ENCODE measurements around the gene SLC25A21. TPM values are rescaled to one million over a fixed set of nuclear protein-coding genes. Genes with fewer than 3 reads are reported as not detected.

SLC25A21 gene
- total and polyA plus RNA-seq, 2 donors (not counting 1 experiment from before 2014, with no cell fraction given), result 0.50 to 0.62 TPM

DNA sequence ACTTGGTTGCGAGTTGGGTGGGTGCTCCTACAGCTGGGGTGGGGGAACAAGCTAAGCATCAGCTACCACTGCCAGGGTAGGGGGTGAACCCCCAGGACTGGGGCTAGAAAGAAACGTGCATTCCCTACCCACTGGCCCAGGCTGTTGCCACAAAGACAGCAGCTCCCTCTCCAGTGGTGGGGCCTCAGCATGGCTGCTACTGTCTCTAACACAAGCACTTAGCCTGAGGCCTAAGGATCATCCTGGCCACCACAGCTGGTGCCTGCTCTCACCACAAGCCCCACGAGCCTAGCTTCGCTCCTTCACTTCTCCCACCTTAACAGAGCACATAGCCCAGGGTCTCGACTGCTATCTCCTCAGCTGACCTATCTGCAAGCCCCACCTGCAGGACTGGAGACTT lies 18.9 kb downstream of the SLC25A21 start:
- Histone ChIP-seq H3K9ac (ENCODE audit: insufficient read depth, low read length) (no peak overlapping the region), H2AFZ (ENCODE audit: low read length) (no peak overlapping the region), H4K20me1 (ENCODE audit: control insufficient read depth, extremely low read depth, insufficient read depth, low read length) (no peaks in the 10 kb centered on the region), H3K4me2 (ENCODE audit: extremely low read depth, insufficient read depth, low read length) (no peak overlapping the region), H3K36me3 (ENCODE audit: control insufficient read depth, insufficient read depth, low read length) (no peaks in the 10 kb centered on the region), H3K27me3 (ENCODE audit: control insufficient read depth, insufficient read depth, low read length) (no peaks in the 10 kb centered on the region), H3K4me1 (ENCODE audit: control insufficient read depth, extremely low read depth, insufficient read depth, low read length) (no peaks in the 10 kb centered on the region), H3K4me3 (replicated peaks in 1 of 4; ENCODE audit: control extremely low read depth in 1 of 4, insufficient read depth in 1 of 4, low read depth in 3 of 4, low read length in 4 of 4) (no peak overlapping the region), H3K79me2 (ENCODE audit: control insufficient read depth, insufficient read depth, low read length) (no peaks in the 10 kb centered on the region), H3K27ac (ENCODE audit: insufficient read depth, low read length) (no peak overlapping the region), H3K9me3 (ENCODE audit: control insufficient read depth, insufficient read depth, low read depth, low read length) (no peaks in the 10 kb centered on the region)
- TF ChIP-seq EZH2 (IDR thresholded peaks at IDR 0.05; ENCODE audit: low read length, missing control alignments), result no peak
- TF ChIP-seq, protein P1, sequence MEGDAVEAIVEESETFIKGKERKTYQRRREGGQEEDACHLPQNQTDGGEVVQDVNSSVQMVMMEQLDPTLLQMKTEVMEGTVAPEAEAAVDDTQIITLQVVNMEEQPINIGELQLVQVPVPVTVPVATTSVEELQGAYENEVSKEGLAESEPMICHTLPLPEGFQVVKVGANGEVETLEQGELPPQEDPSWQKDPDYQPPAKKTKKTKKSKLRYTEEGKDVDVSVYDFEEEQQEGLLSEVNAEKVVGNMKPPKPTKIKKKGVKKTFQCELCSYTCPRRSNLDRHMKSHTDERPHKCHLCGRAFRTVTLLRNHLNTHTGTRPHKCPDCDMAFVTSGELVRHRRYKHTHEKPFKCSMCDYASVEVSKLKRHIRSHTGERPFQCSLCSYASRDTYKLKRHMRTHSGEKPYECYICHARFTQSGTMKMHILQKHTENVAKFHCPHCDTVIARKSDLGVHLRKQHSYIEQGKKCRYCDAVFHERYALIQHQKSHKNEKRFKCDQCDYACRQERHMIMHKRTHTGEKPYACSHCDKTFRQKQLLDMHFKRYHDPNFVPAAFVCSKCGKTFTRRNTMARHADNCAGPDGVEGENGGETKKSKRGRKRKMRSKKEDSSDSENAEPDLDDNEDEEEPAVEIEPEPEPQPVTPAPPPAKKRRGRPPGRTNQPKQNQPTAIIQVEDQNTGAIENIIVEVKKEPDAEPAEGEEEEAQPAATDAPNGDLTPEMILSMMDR (conservative IDR thresholded peaks at IDR 0.05 in 1 of 2, IDR thresholded peaks at IDR 0.05 in 1 of 2; ENCODE audit: low read depth in 1 of 2, low read length in 2 of 2), result no peak
- DNase-seq (ENCODE audit: low read depth in 2 of 2), result no peak

DNA sequence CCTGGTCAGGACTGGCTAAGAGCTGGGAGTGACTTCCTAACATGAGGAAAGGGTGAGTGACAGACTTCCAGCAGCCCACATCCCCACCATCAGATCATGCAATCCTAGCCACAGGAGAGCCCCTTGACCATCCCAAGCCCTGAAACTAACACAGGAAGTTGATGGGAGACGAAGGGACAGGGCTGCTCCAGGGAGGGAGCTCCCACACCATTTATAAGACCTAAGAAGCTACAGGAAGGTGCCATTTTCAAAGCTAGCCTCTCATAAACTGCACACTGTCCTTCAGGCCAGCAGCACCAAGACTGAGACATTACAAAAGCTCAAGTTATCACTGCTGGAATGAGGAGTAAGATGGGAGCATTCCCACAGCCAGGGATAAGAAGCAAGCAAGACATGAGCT lies 19.4 kb downstream of the SLC25A21 start:
- DNase-seq (ENCODE audit: low read depth in 2 of 2), result no peak
- Histone ChIP-seq H3K4me3 (replicated peaks in 1 of 4; ENCODE audit: control extremely low read depth in 1 of 4, insufficient read depth in 1 of 4, low read depth in 3 of 4, low read length in 4 of 4) (no peak overlapping the region), H3K27ac (ENCODE audit: insufficient read depth, low read length) (no peak overlapping the region), H2AFZ (ENCODE audit: low read length) (no peak overlapping the region), H3K9ac (ENCODE audit: insufficient read depth, low read length) (no peak overlapping the region), H3K4me2 (ENCODE audit: extremely low read depth, insufficient read depth, low read length) (no peak overlapping the region), H3K79me2 (ENCODE audit: control insufficient read depth, insufficient read depth, low read length) (no peaks in the 10 kb centered on the region), H3K36me3 (ENCODE audit: control insufficient read depth, insufficient read depth, low read length) (no peaks in the 10 kb centered on the region), H3K4me1 (ENCODE audit: control insufficient read depth, extremely low read depth, insufficient read depth, low read length) (no peaks in the 10 kb centered on the region), H3K9me3 (ENCODE audit: control insufficient read depth, insufficient read depth, low read depth, low read length) (no peaks in the 10 kb centered on the region), H3K27me3 (ENCODE audit: control insufficient read depth, insufficient read depth, low read length) (no peaks in the 10 kb centered on the region), H4K20me1 (ENCODE audit: control insufficient read depth, extremely low read depth, insufficient read depth, low read length) (no peaks in the 10 kb centered on the region)
- TF ChIP-seq, protein P1 (conservative IDR thresholded peaks at IDR 0.05 in 1 of 2, IDR thresholded peaks at IDR 0.05 in 1 of 2; ENCODE audit: low read depth in 1 of 2, low read length in 2 of 2), result no peak
- no peak for TF ChIP-seq EZH2 (IDR thresholded peaks at IDR 0.05; ENCODE audit: low read length, missing control alignments)

DNA sequence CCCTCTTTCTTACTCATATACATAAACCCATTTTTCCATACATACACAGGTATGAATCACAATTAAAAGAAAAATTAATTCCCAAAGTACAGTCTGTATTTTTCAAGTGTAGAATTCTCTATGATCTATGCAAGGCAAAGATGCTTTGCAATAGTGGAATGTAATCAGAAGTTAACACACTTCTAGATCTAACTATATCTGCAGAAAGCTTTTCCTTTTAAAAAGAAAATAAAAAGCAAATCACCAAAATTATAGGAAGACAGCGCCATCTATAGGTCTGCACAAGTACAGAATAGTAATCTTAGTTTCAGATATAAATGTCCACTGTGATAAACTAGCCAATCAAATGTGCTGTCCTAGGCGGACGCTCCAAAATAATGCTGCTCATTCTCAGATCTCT lies 22.0 kb downstream of the SLC25A21 start:
- H3K36me3 ChIP-seq (ENCODE audit: control insufficient read depth, insufficient read depth, low read length), result no peaks in the 10 kb centered on the region
- no peaks in the 10 kb centered on the region for H4K20me1 ChIP-seq (ENCODE audit: control insufficient read depth, extremely low read depth, insufficient read depth, low read length)
- no peak for TF ChIP-seq EZH2 (IDR thresholded peaks at IDR 0.05; ENCODE audit: low read length, missing control alignments)
- TF ChIP-seq, protein P1 (conservative IDR thresholded peaks at IDR 0.05 in 1 of 2, IDR thresholded peaks at IDR 0.05 in 1 of 2; ENCODE audit: low read depth in 1 of 2, low read length in 2 of 2), result peak; percentile 24 to 65
- H3K4me3 ChIP-seq (replicated peaks in 1 of 4; ENCODE audit: control extremely low read depth in 1 of 4, insufficient read depth in 1 of 4, low read depth in 3 of 4, low read length in 4 of 4), result no peak overlapping the region
- peak overlapping the region; percentile 48 for H3K4me2 ChIP-seq (ENCODE audit: extremely low read depth, insufficient read depth, low read length)
- no peaks in the 10 kb centered on the region for H3K79me2 ChIP-seq (ENCODE audit: control insufficient read depth, insufficient read depth, low read length)
- H2AFZ ChIP-seq (ENCODE audit: low read length), result no peak overlapping the region
- no peaks in the 10 kb centered on the region for H3K27me3 ChIP-seq (ENCODE audit: control insufficient read depth, insufficient read depth, low read length)
- H3K4me1 ChIP-seq (ENCODE audit: control insufficient read depth, extremely low read depth, insufficient read depth, low read length), result no peaks in the 10 kb centered on the region
- H3K9ac ChIP-seq (ENCODE audit: insufficient read depth, low read length), result no peak overlapping the region
- DNase-seq (ENCODE audit: low read depth in 2 of 2), result peak; percentile 34 to 67
- no peaks in the 10 kb centered on the region for H3K9me3 ChIP-seq (ENCODE audit: control insufficient read depth, insufficient read depth, low read depth, low read length)
- H3K27ac ChIP-seq (ENCODE audit: insufficient read depth, low read length), result no peak overlapping the region
